ENCODE data around the gene SCN2A.
"Not testable (repeated sequence)": the region's sequence is repeated elsewhere in the genome, so short reads cannot be mapped to it uniquely, and the experiment has no call there.

DNA sequence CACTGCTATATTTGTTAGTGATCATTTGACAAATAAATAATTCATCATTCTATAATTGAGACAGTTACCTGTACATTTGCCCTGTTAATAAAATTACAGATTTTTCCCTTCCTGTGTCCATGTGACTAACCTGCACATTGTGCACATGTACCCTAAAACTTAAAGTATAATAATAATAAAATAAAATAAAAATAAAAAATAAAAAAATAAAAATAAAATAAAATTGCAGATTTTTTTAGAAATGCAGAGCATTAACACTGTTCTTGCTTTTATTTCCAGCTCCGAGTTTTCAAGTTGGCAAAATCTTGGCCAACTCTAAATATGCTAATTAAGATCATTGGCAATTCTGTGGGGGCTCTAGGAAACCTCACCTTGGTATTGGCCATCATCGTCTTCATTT lies 105.1 kb downstream of the SCN2A start:
- not testable (repeated sequence) for TF ChIP-seq POLR2A, CTCF (IDR thresholded peaks at IDR 0.05)
